PC-9 (cell line): Measurements from ENCODE around the gene UGT2A3. TPM values are rescaled to one million over a fixed set of nuclear protein-coding genes. Genes with fewer than 3 reads are reported as not detected.
"Not testable (repeated sequence)": the region's sequence is repeated elsewhere in the genome, so short reads cannot be mapped to it uniquely, and the experiment has no call there.

Source experiments
- BruUV-seq: library from RNA; stranded (reverse); fragments of 400-500 nt; replicated peaks from 2 replicates; lab custom pipeline; 2021; lab: Mats Ljungman, UMichigan
- CTCF ChIA-PET: fragments of 300-600 bp; sonication (Branson Sonifier 250); formaldehyde crosslinking; loops from one replicate; lab custom pipeline; 2022; ENCODE audit warnings: antibody characterized with exemption; lab: Charles Lee
- POLR2A ChIA-PET: fragments of 300-600 bp; sonication (Branson Sonifier 250); formaldehyde crosslinking; loops from one replicate; lab custom pipeline; 2022; ENCODE audit warnings: antibody characterized with exemption; ENCODE audit not compliant: unreplicated experiment; lab: Charles Lee
- DNase-seq, 2 experiments: peaks; one replicate each; pipeline versions ENCODE4 v3.0.0 to v3.0.0-alpha.2; 2015 to 2022; ENCODE audit warnings: mixed read lengths in 1 of 2
- H2AFZ ChIP-seq: fragments of 200-600 bp; sonication (generic); 2 replicates; pipeline ENCODE4 v1.8.1; 2017; ENCODE audit warnings: antibody characterized with exemption
- H3F3A ChIP-seq: fragments of 200-600 bp; sonication (generic); 2 replicates; pipeline ENCODE4 v1.8.1; 2017; ENCODE audit warnings: antibody characterized with exemption, mild to moderate bottlenecking, low read depth; ENCODE audit not compliant: insufficient read depth
- H3K27ac ChIP-seq: fragments of 200-600 bp; sonication (generic); 2 replicates; pipeline ENCODE4 v1.6.1; 2016; ENCODE audit warnings: mixed run types
- H3K27me3 ChIP-seq: fragments of 200-600 bp; sonication (generic); 2 replicates; pipeline ENCODE4 v1.6.1; 2016; ENCODE audit warnings: low read depth, mixed run types; ENCODE audit not compliant: insufficient read depth
- H3K36me3 ChIP-seq: fragments of 200-600 bp; sonication (generic); 2 replicates; pipeline ENCODE4 v1.6.1; 2016; ENCODE audit warnings: low read depth, mixed run types
- H3K4me1 ChIP-seq: fragments of 200-600 bp; sonication (generic); replicated peaks from 2 replicates; pipeline ENCODE4 v1.6.1; 2016; ENCODE audit warnings: mixed run types; ENCODE audit not compliant: insufficient read depth
- H3K4me2 ChIP-seq: fragments of 200-600 bp; sonication (generic); 2 replicates; pipeline ENCODE4 v1.6.1; 2017; ENCODE audit warnings: mixed run types
- H3K4me3 ChIP-seq: fragments of 200-600 bp; sonication (generic); 2 replicates; pipeline ENCODE4 v1.6.1; 2016; ENCODE audit warnings: mixed run types
- H3K79me2 ChIP-seq: fragments of 200-600 bp; sonication (generic); 2 replicates; pipeline ENCODE4 v1.6.1; 2017; ENCODE audit warnings: low read depth, mixed run types
- H3K9me2 ChIP-seq: fragments of 200-600 bp; sonication (generic); 2 replicates; pipeline ENCODE4 v1.8.1; 2017; ENCODE audit warnings: mild to moderate bottlenecking; ENCODE audit not compliant: insufficient read depth
- H3K9me3 ChIP-seq: fragments of 200-600 bp; sonication (generic); 2 replicates; pipeline ENCODE4 v1.8.1; 2016; ENCODE audit warnings: low read depth; ENCODE audit not compliant: insufficient read depth
- H4K20me1 ChIP-seq: fragments of 200-600 bp; sonication (generic); 2 replicates; pipeline ENCODE4 v1.8.1; 2017; ENCODE audit not compliant: insufficient read depth
- CTCF ChIP-seq: fragments of 200-600 bp; sonication (generic); conservative IDR thresholded peaks from 2 replicates; pipeline ENCODE4 v1.6.1; 2017; ENCODE audit warnings: mixed run types, antibody characterized with exemption, mild to moderate bottlenecking, moderate library complexity
- EZH2 ChIP-seq: fragments of 200-600 bp; sonication (generic); IDR thresholded peaks from 2 replicates; pipeline ENCODE4 v1.8.0; 2017; ENCODE audit warnings: antibody characterized with exemption, low read depth
- intact Hi-C: fragments of 100-400 bp; cut with micrococcal nuclease; formaldehyde crosslinking; loops from one replicate; pipeline ENCODE4 v1.10.0; 2022; ENCODE audit not compliant: unreplicated experiment
- total RNA-seq: library from RNA; stranded (reverse); gene quantifications from 2 replicates; pipeline ENCODE4 v1.2.3, GENCODE V29; 2021

Gene UGT2A3
- total RNA-seq, 1 experiment from 2014 or later, result not detected

- ChIA-PET POLR2A (no interaction called here), CTCF (no interaction called here)
- no peaks in the 10 kb centered on the region for H4K20me1 ChIP-seq
- H3K27me3 ChIP-seq, result no peaks in the 10 kb centered on the region
- no peak overlapping the region for H2AFZ ChIP-seq
- no peaks in the 10 kb centered on the region for H3K9me2 ChIP-seq
- DNase-seq, result no peak
- no peak for TF ChIP-seq CTCF
- H3K27ac ChIP-seq, result no peak overlapping the region
- no peaks in the 10 kb centered on the region for H3K79me2 ChIP-seq
- H3K4me3 ChIP-seq, result no peak overlapping the region
- H3K4me1 ChIP-seq, result no peaks in the 10 kb centered on the region
- intact Hi-C loops, result no loop called here
- no peaks in the 10 kb centered on the region for H3F3A ChIP-seq
- H3K9me3 ChIP-seq, result no peaks in the 10 kb centered on the region
- no TSS peak for BruUV-seq
- no peak overlapping the region for H3K4me2 ChIP-seq
- H3K36me3 ChIP-seq, result no peaks in the 10 kb centered on the region
These were observed 11.3 kb upstream of the UGT2A3 start for GRCh38 chr4:68962868-68963267.

- H3K27ac ChIP-seq, result no peak overlapping the region
- H3K79me2 ChIP-seq, result no peaks in the 10 kb centered on the region
- no peak for TF ChIP-seq EZH2
- no peak for TF ChIP-seq CTCF
- no peaks in the 10 kb centered on the region for H3K27me3 ChIP-seq
- no peak for DNase-seq
- H3K4me3 ChIP-seq, result no peak overlapping the region
- BruUV-seq, result no TSS peak
- H3K9me3 ChIP-seq, result no peaks in the 10 kb centered on the region
- intact Hi-C loops, result no loop called here
- no peaks in the 10 kb centered on the region for H3K4me1 ChIP-seq
- no peak overlapping the region for H3K4me2 ChIP-seq
- H3K9me2 ChIP-seq, result no peaks in the 10 kb centered on the region
- no peaks in the 10 kb centered on the region for H3F3A ChIP-seq
- CTCF ChIA-PET, result no interaction called here
- H2AFZ ChIP-seq, result no peak overlapping the region
- POLR2A ChIA-PET, result no interaction called here
- H4K20me1 ChIP-seq, result no peaks in the 10 kb centered on the region
- H3K36me3 ChIP-seq, result no peaks in the 10 kb centered on the region
These were observed 8.9 kb upstream of the UGT2A3 start for GRCh38 chr4:68960294-68961163.

- H3K27ac ChIP-seq, H3K4me2 ChIP-seq, H4K20me1 ChIP-seq, H3K4me1 ChIP-seq, H3K36me3 ChIP-seq, BruUV-seq, POLR2A ChIA-PET, DNase-seq, H3K27me3 ChIP-seq, H3K9me3 ChIP-seq, H2AFZ ChIP-seq, CTCF ChIA-PET, H3K79me2 ChIP-seq, H3K9me2 ChIP-seq, intact Hi-C loops, H3F3A ChIP-seq, H3K4me3 ChIP-seq: not testable (repeated sequence)
These were observed 7.5 kb upstream of the UGT2A3 start for GRCh38 chr4:68959085-68959484.
